AG04450 (cell line): ENCODE data around the gene IL26. TPM values are rescaled to one million over a fixed set of nuclear protein-coding genes. Genes with fewer than 3 reads are reported as not detected.

ENCODE experiments used
- CTCF ChIA-PET: fragments of 300-600, 350-600 bp; formaldehyde crosslinking; extraction: SDS; loops from one replicate; lab custom pipeline; 2022; ENCODE audit warnings: antibody characterized with exemption, inconsistent platforms; lab: Charles Lee
- POLR2A ChIA-PET: fragments of 350-600 bp; formaldehyde crosslinking; extraction: SDS; loops from one replicate; lab custom pipeline; 2021; ENCODE audit warnings: antibody characterized with exemption, inconsistent platforms; lab: Yijun Ruan, JAX
- DNase-seq: peaks from one replicate; pipeline ENCODE4 v3.0.0-alpha.2; 2011; ENCODE audit warnings: low read depth, low spot score
- H3K27ac ChIP-seq: one replicate; pipeline ENCODE4 v1.5.1; 2012; ENCODE audit warnings: low read depth, low read length, control low read depth
- H3K27me3 ChIP-seq: one replicate; pipeline ENCODE4 v1.6.0; 2012; ENCODE audit warnings: low read length; ENCODE audit not compliant: control insufficient read depth, insufficient read depth
- H3K4me3 ChIP-seq: 2 replicates; pipeline ENCODE4 v1.5.1; 2011; ENCODE audit warnings: mild to moderate bottlenecking, low read depth, low read length, control low read depth
- H3K9me3 ChIP-seq: 2 replicates; pipeline ENCODE4 v1.5.1; 2012; ENCODE audit warnings: low read length; ENCODE audit not compliant: control insufficient read depth, insufficient read depth
- polyA plus RNA-seq: library from polyadenylated mRNA; depleted of rRNA; stranded (reverse); fragments of >200 nt; gene quantifications from 2 replicates; pipeline ENCODE4 v1.2.3, GENCODE V29; 2011
- TF ChIP-seq, protein P1 (sequence below): IDR thresholded peaks from 2 replicates; pipeline ENCODE4 v1.5.1; 2011; ENCODE audit warnings: low read depth, low read length, control low read depth, inconsistent platforms

Gene IL26
- polyA plus RNA-seq, 1 experiment: not detected

DNA sequence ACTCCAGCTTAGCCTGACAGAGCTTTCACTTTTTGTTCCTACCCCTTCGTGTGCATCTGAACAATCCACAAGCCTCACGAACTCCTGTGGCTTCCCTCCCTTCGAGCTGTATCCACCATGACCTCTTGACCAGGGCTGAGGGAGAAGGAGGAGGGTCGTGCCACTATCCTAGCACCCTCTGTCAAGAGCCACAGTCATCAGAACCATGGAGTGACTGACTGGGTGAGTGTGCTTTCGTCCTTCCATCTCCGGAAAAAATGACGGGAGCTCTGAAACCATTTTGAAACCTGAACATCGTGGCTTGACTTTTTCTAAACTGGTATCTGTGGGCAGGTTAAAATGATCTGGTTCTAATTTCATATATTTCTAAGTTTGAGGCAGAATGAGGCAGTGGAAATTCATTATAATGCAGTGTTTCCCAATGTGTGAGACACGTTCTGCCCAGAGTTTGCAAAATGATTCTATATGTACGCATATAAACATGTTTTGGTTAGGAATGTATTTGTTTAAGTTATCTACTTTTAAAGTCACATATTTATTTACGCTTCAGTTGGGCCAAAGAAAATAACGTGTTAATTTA lies 27.0 kb downstream of the IL26 start:
- CTCF ChIA-PET: no interaction called here
- POLR2A ChIA-PET: interaction anchor here (0.6 kb wide), 1 partner anchor 91 kb away, joined by 3 read pairs; no protein-coding TSS in a partner anchor
- peaks cover 2% of the 10 kb centered on the region for H3K27me3 ChIP-seq
- TF ChIP-seq, protein P1, sequence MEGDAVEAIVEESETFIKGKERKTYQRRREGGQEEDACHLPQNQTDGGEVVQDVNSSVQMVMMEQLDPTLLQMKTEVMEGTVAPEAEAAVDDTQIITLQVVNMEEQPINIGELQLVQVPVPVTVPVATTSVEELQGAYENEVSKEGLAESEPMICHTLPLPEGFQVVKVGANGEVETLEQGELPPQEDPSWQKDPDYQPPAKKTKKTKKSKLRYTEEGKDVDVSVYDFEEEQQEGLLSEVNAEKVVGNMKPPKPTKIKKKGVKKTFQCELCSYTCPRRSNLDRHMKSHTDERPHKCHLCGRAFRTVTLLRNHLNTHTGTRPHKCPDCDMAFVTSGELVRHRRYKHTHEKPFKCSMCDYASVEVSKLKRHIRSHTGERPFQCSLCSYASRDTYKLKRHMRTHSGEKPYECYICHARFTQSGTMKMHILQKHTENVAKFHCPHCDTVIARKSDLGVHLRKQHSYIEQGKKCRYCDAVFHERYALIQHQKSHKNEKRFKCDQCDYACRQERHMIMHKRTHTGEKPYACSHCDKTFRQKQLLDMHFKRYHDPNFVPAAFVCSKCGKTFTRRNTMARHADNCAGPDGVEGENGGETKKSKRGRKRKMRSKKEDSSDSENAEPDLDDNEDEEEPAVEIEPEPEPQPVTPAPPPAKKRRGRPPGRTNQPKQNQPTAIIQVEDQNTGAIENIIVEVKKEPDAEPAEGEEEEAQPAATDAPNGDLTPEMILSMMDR: no peak
- no peaks in the 10 kb centered on the region for H3K9me3 ChIP-seq
- H3K27ac ChIP-seq: no peak overlapping the region
- no peak overlapping the region for H3K4me3 ChIP-seq
- DNase-seq: no peak

DNA sequence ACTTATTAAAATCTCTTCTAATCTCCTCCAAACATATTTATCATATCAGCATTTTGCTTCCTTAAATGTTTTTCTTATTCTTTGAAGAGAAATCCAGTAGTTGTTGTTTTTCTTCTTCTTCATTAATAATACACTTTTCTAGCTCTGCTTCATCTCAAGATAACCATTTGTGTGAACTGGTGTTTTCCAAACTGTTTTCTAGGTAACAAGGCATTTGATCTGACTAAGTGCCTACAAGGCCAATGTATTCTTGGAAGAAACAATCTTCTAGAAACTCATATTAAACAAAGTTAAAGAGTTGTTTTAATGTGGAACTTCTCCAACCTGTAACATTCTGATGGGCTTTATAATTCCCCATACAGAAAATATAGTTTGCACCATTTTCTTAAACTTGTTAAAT lies 35.3 kb downstream of the IL26 start:
- POLR2A ChIA-PET: no interaction called here
- no peak for DNase-seq
- H3K9me3 ChIP-seq: no peaks in the 10 kb centered on the region
- H3K4me3 ChIP-seq: no peak overlapping the region
- TF ChIP-seq, protein P1: no peak
- H3K27me3 ChIP-seq: peaks cover 8% of the 10 kb centered on the region
- CTCF ChIA-PET: no interaction called here
- H3K27ac ChIP-seq: no peak overlapping the region

DNA sequence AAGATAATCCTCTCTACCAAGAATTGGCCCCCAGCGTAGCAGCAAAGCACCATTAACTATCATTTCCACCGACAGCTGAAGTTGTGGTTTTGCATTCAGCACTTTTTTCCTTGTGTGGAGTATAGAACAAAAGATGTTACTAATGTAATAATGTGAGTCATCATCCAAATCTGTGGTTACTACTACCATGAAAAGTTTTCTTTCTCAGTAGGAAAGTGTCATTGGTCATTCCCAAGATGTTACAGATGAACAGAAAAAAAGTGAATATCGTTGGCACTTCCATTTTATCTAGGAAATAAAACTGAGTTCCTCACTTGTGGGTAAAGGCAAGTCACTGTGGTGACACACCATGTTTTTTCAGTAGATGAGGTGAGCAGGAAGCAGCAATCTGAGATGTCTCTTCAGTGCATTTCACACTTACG lies 35.8 kb downstream of the IL26 start:
- H3K9me3 ChIP-seq: no peaks in the 10 kb centered on the region
- peaks cover 10% of the 10 kb centered on the region for H3K27me3 ChIP-seq
- H3K27ac ChIP-seq: no peak overlapping the region
- ChIA-PET POLR2A (no interaction called here), CTCF (no interaction called here)
- no peak for DNase-seq
- H3K4me3 ChIP-seq: no peak overlapping the region
- TF ChIP-seq, protein P1: no peak

DNA sequence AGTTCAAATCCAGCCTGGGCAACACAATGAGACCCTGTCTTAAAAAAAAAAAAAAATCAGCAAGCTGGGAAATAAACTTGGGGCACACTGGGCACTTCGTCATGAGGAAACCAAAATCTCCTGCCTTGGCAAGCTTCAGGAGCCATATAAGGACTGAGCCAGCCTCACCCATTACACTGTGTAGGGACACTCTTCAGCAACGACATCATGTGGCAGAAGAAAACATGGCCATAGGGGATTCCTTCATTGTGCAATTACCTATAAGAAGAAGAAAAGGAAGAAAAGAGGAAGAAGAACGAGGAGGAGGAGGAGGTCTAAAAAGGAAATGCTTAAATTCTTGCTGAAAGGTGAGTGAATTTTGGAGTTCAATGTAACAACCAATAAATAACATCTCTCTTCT lies 40.0 kb downstream of the IL26 start:
- no peak overlapping the region for H3K27ac ChIP-seq
- no peak for DNase-seq
- TF ChIP-seq, protein P1: no peak
- POLR2A ChIA-PET: no interaction called here
- peaks cover 6% of the 10 kb centered on the region for H3K27me3 ChIP-seq
- CTCF ChIA-PET: no interaction called here
- H3K9me3 ChIP-seq: no peaks in the 10 kb centered on the region
- H3K4me3 ChIP-seq: no peak overlapping the region

DNA sequence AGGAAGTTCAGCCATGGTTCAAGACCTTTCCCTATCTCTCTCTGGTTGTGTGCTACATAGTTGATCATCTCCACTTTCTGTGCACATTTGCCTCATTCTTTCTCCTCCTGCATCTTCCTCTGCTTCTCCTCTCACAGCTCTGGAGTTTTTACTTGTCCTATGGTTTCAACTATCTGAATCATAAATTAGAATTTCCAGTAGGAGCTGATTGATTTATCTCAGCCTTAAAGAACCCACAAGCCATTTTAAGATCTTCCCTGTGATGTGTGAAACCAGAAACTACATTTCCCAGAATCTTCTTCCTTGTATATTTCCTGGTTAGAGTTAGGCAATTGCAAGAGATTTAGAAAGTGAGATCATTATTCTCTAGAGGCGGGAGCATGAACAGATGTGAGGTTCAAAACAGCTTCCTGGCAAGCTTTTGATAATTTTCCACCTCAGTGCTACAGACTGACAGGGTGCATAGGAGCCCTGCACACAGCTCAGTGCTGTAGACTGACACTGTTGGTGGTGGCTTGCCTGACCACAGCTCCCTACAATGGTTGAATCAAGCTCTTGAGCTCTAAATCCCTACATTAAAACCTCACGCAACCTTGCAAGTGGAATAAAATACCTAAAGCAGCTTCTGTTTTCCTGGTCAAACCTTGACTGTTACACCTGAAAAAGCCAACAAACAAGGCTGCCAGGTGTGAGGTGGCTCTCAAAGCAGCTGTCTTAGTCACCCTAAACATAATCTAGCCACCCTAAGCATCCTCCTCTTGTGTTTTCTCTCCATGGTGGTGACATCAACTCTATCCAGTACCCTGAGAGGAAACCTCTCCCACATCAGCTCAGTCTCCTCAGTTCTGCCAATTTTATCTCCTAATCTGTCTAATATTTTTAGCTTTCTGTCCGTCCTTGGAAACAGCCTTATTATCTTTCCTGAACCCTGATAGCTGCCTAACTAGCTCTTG lies 44.5 kb downstream of the IL26 start:
- CTCF ChIA-PET: no interaction called here
- Histone ChIP-seq H3K27me3 (peaks cover 2% of the 10 kb centered on the region), H3K4me3 (no peak overlapping the region), H3K9me3 (no peaks in the 10 kb centered on the region), H3K27ac (no peak overlapping the region)
- TF ChIP-seq, protein P1: no peak
- POLR2A ChIA-PET: no interaction called here
- no peak for DNase-seq
